Neutrophil (primary cell): ENCODE results near the gene HLA-DOA.

Source experiments
- H3K27ac ChIP-seq: fragments of 200-600 bp; sonication (generic); 2 replicates; pipeline ENCODE4 v1.5.1; 2016; ENCODE audit warnings: mild to moderate bottlenecking, moderate library complexity
- H3K27me3 ChIP-seq: fragments of 200-600 bp; sonication (generic); 2 replicates; pipeline ENCODE4 v1.6.0; 2016; ENCODE audit warnings: mild to moderate bottlenecking
- H3K36me3 ChIP-seq: fragments of 200-600 bp; sonication (generic); 2 replicates; pipeline ENCODE4 v1.5.1; 2017
- H3K4me1 ChIP-seq, 2 experiments: fragments of 200-600 bp in 1 of 2; sonication (generic) in 1 of 2; 1 replicate in 1 of 2; 2 replicates in 1 of 2; pipeline versions ENCODE4 v1.5.1 to v1.6.1; 2013 to 2016; ENCODE audit warnings: low read depth in 1 of 2, low read length in 1 of 2, mild to moderate bottlenecking in 1 of 2, moderate library complexity in 1 of 2; ENCODE audit not compliant: control insufficient read depth in 1 of 2, insufficient read depth in 1 of 2
- H3K4me3 ChIP-seq, 2 experiments: fragments of 200-600 bp in 1 of 2; sonication (generic) in 1 of 2; 1 replicate in 1 of 2; 2 replicates in 1 of 2; pipeline ENCODE4 v1.5.1; 2013 to 2016; ENCODE audit warnings: low read depth in 1 of 2, low read length in 1 of 2, mild to moderate bottlenecking in 1 of 2, moderate library complexity in 1 of 2
- H3K9me3 ChIP-seq: fragments of 200-600 bp; sonication (generic); 2 replicates; pipeline ENCODE4 v1.5.1; 2016
- TF ChIP-seq, protein P1 (sequence below): fragments of 200-600 bp; sonication (generic); IDR thresholded peaks from 2 replicates; pipeline ENCODE4 v1.5.1; 2016; ENCODE audit warnings: antibody characterized with exemption

Gene HLA-DOA

DNA sequence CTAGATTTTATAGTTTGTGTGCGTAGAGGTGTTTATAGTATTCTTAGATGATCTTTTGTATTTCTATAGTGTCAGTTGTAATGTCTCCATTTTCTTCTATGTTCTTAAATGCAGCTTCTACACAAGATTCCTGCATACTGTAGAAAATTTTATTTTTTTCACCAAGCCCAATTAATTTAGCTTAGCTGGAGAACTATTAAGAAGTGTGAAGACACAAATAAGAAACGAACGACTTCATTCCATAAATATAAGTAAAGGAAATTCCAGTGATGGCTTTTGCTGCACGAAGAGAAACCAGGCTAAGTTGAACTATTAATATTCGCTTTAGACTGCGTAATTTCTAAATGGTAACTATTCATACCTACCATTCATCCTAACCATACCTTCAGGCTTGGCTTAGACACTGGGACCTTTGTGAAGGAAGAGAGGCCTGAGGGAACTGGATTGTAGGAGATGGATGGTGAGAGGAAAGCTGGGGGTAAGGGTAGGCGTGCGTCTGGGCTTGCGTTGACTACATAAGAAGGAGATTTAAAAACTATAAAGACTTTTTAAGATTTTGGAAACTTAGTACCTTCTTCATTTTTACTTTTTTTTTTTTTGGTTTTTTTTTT lies 15.9 kb downstream of the HLA-DOA start:
- no peaks in the 10 kb centered on the region for H3K4me1 ChIP-seq
- no peak overlapping the region for H3K4me3 ChIP-seq
- TF ChIP-seq, protein P1, sequence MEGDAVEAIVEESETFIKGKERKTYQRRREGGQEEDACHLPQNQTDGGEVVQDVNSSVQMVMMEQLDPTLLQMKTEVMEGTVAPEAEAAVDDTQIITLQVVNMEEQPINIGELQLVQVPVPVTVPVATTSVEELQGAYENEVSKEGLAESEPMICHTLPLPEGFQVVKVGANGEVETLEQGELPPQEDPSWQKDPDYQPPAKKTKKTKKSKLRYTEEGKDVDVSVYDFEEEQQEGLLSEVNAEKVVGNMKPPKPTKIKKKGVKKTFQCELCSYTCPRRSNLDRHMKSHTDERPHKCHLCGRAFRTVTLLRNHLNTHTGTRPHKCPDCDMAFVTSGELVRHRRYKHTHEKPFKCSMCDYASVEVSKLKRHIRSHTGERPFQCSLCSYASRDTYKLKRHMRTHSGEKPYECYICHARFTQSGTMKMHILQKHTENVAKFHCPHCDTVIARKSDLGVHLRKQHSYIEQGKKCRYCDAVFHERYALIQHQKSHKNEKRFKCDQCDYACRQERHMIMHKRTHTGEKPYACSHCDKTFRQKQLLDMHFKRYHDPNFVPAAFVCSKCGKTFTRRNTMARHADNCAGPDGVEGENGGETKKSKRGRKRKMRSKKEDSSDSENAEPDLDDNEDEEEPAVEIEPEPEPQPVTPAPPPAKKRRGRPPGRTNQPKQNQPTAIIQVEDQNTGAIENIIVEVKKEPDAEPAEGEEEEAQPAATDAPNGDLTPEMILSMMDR = no peak

DNA sequence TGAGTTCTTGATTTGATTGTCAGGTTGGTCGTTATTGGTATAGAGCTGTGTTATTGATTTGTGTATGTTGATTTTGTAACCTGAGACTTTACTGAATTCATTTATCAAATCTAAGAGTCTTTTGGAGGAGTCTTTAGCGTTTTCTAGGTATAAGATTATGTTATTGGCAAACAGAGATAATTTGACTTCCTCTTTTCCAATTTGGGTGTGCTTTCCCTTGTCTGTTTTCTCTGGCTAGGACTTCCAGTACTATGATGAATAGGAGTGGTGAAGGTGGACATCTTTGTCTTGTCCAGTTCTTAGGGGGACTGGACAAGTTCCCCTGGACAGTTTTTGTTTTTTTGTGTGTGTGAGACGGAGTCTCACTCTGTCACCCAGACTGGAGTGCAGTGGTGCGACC lies 17.4 kb downstream of the HLA-DOA start:
- TF ChIP-seq, protein P1 = no peak
- H3K4me3 ChIP-seq = no peak overlapping the region

More for the DNA sequence above, 15.9 kb downstream of the HLA-DOA start:
- Histone ChIP-seq H3K36me3 (no peaks in the 10 kb centered on the region), H3K9me3 (no peaks in the 10 kb centered on the region), H3K27ac (no peak overlapping the region), H3K27me3 (peaks cover 21% of the 10 kb centered on the region)

DNA sequence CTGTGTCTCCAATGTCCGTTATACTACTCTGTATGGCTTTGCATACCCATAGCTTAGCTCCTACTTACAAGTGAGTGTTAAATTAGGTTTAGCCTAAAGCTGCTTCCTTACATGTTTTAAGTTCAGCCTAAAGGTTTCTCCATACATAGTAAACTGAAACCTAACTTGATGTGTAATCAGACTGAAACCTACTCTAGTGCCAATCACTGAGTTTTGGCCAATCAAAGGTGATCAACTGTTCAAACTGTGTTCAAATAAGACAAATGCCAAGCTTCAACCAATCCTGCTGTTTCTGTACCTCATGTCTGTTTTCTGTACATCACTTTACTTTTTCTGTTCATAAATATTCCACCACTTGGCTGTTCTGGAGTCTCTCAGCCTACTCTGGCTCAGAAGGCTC lies 20.0 kb downstream of the HLA-DOA start:
- Histone ChIP-seq H3K4me1 (no peaks in the 10 kb centered on the region), H3K27ac (no peak overlapping the region)

More for the DNA sequence above, 17.4 kb downstream of the HLA-DOA start:
- Histone ChIP-seq H3K4me1 (no peaks in the 10 kb centered on the region), H3K36me3 (no peaks in the 10 kb centered on the region), H3K27ac (no peak overlapping the region), H3K9me3 (no peaks in the 10 kb centered on the region), H3K27me3 (peaks cover 21% of the 10 kb centered on the region)

DNA sequence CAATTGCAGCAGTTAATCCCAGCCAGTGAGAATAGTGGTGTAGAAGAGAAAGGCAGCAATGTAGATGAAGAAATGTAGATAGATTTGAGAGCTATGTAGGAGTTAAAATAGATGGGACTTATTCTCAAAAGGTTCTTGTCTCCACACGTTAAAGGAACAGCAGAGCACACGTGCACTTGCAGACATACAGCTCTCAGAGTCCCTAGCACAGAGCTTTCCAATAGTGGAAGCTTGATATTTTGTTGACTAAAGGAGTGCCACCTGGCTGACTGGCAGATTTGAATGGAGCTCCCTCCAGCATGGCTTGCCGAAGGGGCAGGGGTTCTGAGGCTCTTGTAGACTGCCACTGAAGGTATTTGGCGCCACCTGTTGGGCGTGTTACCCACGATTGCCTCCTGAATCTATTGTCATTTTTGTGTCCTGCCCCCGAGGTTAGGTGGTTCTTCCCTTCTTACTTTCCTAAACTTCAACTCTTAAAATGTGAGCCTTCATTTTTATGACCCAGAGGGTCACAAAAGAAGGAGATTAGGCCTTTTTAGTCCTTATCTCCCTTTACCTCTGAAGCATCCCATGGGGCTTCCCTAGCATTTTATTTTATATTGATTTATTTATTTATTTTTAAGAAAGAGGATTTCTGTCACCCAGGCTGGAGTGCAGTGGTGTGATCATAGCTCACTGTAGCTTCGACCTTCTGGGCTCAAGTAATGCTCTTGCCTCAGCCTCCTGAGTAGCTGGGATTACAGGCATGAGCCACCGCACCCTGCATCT lies 24.6 kb downstream of the HLA-DOA start:
- Histone ChIP-seq H3K36me3 (peaks cover 27% of the 10 kb centered on the region), H3K27ac (no peak overlapping the region), H3K4me3 (no peak overlapping the region), H3K9me3 (no peaks in the 10 kb centered on the region), H3K27me3 (no peaks in the 10 kb centered on the region), H3K4me1 (no peaks in the 10 kb centered on the region)
- TF ChIP-seq, protein P1 = peak; percentile 75

More for the DNA sequence above, 20.0 kb downstream of the HLA-DOA start:
- peaks cover 7% of the 10 kb centered on the region for H3K27me3 ChIP-seq
- no peaks in the 10 kb centered on the region for H3K36me3 ChIP-seq
- TF ChIP-seq, protein P1 = no peak
- H3K4me3 ChIP-seq = no peak overlapping the region
- no peaks in the 10 kb centered on the region for H3K9me3 ChIP-seq

DNA sequence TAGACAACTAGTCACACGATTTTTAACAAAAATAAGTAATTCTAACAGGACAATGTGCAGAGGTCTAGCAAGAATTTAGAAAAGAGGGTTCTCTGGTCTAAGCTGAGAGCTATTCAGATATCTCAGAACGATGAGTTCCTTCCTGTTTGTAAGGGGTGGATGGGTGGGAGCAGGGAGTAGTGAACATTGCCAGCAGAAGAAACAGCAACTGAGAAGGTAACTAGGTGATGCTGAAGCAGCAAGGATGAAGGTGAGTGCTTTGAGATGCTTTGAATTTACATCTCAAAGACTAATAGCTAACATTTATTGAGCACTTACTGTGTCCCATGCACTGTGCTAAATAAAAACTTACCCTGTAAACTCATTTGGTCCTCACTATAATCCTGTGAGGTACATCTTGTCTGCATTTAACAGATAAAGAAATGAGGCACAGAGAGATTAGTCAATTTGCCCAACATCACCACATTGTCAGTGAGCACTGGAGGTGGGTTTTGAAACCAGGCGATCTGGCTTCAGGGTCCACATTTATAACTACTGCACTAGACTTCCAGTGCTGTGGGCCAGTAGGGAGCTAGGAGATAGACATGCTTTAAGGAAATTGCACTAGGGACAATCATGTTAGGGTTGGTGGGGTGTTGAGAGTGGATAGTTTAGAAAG lies 25.3 kb downstream of the HLA-DOA start:
- H3K27me3 ChIP-seq = no peaks in the 10 kb centered on the region
- H3K4me3 ChIP-seq = no peak overlapping the region
- TF ChIP-seq, protein P1 = no peak
- H3K27ac ChIP-seq = no peak overlapping the region
- no peaks in the 10 kb centered on the region for H3K9me3 ChIP-seq
- no peaks in the 10 kb centered on the region for H3K4me1 ChIP-seq
- peaks cover 34% of the 10 kb centered on the region for H3K36me3 ChIP-seq
